IPS-NIHi7 (cell line): ENCODE measurements around the gene ZFYVE28.

Experiments
- DNase-seq: peaks from one replicate; pipeline ENCODE4 v3.0.0; 2012; ENCODE audit warnings: mixed read lengths; ENCODE audit errors: extremely low spot score

Gene ZFYVE28

DNA sequence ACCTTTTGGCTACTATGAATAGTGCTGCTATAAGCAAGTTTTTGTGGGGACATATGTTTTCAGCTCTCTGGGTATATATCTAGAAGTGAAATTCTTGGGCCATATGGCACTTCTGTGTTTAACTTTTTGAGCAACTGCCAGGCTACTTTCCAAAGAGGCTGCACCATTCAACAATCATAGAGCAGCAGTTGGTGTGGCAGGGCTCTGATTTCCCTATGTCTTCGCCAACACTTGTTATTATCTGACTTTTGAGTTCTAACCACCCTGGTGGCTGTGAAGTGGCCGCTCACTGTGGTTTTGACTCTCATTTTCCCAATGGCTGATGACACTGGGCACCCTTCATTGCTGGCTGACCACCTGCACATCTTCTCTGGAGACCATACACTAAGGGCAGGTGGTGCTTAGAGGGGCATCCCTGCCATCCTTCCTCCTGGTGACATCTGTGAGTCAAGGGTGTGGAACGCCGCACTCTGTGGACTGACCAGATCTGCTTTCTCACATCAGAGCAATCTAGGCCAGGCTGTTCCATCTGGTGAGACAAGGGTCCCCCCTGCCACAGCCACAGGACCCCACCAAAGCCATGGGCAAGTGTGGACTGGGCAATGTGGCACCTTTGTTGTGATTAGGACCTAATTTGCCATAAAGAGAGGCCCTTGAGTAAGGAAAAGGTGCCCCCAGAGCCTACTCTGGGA, 49.6 kb downstream of the ZFYVE28 start:
- no peak for DNase-seq

DNA sequence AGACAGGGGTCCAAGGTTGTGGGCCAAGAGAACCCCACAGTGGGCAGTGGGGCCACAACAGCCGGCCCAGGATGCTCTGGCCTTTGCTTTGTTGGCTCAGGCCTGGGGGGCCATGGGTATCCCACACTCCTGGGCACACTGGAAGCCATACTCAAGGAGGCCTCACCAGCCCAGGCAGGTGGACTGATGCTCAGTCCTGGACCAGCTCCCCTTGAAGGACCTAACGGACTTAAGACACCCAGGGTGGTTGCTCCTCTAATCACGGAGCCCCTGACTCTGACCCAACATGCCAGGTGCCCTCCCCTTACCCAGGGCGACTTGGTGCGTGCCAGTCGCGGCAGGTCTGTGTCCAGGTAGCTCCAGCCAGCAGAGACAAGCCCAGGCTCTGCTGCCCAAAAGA, 50.8 kb downstream of the ZFYVE28 start:
- no peak for DNase-seq

DNA sequence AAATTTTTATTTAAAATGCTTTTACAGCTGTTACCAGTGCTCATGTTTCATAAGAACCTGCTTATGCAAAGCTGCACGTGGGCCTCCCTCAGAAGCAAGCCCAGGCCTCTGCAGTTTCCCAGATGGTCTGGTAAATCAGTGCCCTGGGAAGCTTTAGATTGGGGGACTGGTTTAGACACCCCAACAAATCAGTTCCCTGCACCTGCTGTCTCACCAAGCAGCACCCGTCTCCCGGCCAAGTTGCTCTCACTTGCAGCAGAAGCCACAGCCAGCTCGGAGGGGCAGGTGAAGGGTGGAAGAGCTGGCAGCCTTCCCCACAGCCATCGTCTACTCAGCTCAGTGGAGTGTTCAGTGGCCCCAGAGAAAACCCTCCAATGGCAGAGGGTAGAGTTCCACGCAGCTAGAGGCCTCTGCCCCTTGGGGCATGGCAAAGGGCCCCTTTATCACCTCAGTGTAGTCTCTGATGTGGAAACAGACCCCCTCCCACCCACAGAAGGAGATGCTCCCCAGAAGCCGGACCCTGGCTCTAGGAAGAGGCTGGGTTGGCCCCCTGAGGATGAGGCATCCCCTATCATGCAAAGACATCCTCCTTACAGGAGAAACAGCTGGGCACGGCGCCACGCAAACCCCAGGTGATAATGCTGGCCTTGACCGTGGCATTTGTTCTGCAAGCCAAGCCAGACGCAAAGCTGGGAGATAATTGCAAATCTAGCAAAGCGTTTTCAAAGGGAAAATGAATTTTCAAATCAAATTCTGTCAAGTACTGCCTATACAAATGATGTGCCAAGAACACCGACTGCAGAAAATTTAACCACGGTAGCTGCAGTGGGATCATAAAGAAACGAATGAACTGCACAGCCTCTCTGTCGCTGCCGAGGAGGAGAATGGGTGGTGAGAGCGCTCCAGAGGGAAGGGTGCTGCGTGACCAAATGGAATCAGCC, 51.9 kb downstream of the ZFYVE28 start:
- DNase-seq: no peak

DNA sequence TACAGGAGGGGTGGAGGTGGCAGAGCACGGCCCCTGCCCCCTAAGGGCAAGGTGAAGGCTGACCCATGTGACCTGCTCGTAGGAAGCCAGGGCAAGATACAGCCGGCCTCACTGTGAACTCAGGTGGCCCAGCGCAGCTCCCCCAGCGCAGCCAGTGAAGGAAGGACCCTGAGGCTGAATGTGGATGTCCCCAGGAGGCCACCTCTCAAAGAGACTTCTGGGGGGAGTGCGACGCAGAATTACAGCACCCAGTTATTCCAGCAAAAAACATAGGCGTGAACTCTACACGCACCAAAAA, 52.6 kb downstream of the ZFYVE28 start:
- DNase-seq: no peak

DNA sequence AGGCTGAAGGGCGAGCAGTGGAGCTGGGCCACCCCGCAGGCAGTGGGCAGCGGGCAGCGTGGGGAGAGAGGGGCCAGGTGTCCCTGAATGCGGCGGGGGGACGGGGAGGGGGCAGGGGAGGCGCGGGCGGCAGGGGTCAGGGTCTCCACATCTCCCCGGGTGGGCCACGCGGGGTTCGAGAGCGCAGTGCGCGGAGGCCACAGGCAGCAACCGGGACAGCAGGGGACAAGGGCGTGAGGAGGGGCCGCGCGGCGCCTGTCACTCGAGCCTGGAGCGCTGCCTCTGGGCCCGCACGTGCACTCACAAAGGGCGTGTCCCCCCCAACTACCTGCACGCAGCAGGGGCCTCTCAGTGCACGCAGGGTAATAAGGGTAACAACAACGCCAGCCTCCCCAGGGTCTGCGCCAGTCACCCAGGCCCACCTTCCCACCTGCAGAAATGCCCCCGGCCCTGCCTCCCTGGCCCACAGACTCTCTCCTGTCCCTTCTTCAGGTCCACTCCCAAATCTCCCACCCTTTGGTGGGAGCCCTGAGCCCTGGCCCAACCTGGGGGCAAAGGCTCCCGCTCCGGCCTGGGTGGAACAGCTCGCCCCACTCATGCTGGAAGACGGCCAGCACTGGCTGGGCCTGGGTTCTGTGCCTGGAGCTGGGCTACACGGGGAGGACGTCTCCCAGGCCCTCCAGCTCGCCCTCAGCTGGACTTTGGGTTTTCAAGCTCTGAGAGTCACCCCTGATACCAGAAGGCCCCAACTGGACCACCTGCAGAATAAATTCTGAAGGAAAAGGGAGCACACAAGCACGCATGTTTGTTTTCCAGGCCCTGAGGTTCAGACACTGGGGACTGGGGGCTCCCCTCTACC, 53.2 kb downstream of the ZFYVE28 start:
- DNase-seq: no peak

DNA sequence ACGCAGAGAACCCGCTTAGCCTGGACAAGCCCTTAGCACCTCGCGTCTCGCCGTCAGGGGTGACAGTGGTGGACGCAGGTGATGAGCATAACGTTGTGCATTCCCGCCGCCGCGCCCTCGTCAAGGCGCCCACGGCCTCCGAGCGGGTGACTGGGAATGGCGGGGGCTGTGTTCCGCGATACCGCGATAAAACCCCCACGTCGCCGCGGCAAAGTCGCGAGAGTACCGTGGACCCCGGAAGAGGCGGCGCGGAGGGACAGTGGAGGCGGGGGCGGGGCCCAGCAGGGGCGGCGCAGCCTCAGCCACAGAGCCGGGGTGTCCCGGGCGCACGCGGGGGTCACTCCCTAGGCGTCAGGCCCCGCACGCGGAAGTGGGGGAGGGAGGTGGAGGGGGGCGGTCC, 53.8 kb downstream of the ZFYVE28 start:
- DNase-seq: no peak

DNA sequence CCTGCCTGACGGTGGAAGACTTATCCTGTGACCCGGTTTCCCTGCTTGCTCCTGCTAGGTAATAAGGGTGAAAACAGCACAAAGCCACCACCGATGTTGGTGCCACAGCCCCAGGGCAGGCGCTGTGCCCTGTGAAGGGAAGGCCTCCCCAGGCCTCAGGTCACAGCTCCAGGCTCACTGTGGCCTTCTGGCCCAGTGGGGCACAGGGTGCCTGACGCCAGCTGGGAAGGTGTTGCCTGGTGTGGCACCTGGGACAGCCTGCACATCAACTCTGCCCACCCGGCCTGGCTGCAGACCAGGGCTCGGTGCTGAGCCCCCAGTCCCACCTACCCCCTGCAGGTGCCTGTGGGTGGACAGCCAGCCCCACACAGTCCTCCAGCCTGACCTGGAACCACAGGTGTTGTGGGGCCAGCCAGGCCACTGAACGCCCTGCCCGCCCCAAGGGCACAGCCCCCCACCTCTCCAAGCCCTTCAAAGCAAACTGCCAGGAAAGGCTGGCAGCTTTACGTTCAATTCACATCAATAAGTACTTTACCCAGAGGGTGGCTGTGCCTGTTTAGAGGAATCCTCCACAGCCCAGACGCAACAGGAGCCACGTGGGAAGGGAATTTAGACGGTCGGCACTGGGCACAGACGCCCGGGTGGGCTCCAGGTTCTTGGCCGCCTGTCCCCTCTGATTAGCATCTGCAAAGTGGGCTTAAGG, 54.3 kb downstream of the ZFYVE28 start:
- no peak for DNase-seq

DNA sequence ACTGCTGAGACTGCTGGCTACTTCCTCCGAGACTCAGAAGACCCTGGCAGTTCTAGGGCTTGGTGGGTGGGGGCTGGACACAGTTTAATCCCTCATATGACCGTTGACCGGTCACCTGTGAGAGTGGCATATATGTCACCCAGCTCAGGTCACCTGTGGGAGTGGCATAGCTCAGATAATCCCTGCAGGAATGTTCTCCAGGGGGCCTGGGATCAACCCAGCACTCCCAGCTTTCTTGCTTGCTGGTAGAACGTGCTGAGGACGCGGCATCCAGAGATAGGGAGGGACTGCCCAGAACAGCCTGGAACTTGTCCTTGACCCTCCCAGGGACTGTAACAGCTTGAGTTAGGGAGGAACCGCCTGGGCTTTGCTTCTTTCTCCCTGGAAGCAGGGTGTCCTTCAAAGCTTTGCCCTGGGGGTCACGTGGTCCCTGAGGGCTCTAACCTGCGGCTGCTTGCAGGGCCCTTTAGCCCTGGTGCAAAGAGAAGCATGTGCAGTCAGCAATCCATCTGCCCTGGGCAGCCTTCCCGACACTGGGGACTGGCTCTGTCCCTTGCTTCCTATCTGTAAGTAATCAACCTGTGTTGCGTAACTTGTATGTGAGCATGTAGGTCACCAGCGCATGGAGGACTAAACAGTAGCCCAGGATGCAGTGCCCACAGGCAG, 55.3 kb downstream of the ZFYVE28 start:
- no peak for DNase-seq

DNA sequence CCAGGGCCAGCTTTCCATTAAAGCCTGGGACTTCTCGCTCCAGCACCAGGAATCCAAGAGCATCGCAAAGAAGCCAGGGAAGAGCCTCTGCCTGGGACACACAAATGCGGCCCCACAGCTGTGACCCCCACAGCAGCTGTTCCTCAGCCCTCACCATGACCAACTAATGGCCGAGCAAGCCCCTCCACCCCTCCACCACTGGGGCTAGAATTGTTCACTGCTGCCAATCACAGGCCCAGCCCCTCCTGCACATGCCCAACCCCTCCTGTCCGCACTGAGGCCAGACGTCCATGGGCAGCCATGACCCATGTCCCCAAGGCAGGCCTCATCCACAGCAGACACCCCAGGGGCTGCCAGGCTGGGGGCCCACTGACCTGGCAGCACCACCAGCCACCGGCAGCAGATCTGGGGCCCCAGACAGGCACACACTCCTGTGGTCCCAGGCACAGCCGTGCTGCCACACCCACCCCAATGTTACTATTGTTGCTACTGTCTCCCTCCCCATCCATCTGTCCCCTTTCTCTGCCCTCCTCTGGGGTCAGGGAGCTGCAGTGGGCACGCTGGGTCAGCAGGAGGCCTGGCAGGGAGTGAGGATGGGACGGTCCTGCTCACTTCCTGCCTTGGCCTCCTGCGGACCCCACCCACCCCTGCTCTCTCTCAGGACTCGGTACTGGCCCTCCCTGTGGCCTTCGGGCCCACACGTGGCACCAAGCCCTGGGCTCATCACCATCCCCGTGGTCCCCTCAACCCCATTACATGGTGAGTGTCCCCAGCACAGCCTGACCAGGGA, 56.0 kb downstream of the ZFYVE28 start:
- no peak for DNase-seq

DNA sequence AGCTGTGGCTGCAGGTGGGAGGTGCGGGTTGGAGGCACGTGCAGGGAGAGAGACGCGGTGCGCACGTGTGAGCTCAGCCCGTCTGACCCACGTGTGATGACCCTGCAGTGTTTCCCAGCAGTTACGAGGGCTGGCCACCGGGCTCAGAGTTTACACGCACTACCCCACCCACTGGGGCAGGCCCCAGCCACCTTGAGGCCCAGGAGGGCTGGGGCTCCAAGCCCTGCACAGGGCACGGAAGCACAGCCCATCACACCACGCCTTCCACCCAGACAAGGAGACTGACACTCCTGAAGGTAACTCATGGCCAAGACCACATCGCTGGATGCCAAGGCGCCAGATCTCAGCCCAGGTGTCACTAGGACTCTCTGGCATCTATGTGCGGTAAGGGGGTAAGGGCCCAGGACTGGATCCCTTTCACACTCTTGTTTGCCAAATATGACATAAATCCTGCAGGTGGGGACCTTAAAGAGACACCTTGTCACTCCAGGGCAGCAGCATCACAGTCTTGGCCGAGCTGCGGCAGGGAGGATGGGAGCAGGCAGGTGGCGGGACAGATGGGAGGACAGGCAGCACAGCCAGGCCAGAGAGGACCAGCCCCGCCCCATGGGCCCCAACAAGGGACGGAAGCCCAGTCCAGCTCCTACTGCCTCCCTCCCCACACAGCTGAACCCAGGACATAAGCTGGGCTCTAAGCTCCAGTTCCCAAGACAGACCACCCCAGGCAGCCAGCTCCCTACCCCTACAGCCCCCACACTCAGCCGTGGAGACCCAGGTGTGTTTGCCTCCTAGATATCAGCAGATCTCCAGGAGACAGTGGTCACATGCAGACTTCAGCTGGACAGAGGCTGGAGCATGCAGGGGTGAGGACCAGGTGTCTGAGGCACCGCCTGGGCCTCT, 56.8 kb downstream of the ZFYVE28 start:
- no peak for DNase-seq

DNA sequence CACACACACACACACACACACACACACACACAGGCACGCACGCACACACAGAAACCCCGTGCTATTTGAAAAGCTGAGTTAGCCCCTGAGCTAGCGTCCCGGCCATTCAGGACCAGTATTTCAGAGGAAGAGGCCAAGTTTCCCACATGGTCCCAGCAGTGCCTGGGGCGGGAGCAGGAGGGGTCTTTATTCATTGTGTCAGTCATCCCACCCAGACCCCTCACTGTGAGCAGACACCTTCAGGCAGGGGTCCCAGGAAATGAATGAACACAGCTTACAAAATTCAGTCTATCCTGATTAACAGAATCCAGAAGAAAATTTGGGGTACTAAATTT, 58.1 kb downstream of the ZFYVE28 start:
- DNase-seq: no peak

DNA sequence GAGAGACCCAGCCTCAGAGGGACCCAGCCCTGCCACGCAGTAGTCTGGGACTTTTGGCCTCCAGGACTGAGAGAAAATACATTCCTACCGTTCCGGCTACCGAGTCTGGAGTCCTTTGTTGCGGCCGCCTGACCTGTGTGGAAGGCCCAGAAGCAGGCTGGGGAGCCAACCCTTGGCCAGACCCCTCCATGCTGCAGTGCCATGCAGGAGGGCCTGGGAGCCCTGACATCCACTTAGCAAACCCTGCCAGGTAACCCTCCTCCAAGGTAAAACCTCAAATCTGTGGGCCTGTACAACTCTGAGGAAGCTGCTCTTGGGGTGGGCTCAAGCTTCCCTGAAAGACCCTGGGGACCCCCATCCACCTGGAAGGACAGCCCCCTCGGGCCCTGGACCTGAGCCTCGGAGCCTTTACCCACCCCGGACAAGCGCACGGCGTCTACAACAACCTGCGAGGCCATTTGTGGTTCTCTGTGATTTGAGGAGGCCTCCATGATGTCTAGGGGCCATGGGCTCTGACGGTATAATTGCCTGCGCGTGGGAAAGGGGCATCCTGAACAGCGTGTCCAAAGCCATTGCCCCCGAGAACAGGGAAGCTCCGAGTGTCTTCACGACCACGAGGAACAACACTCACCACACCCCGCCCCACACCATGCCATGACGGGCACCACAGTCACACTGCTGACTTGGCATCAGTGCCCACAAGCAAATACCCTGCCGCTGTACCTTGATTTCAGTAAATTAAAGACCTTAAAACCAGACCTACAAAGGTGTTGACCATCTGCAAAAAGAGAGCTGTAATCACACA, 58.7 kb downstream of the ZFYVE28 start:
- no peak for DNase-seq

DNA sequence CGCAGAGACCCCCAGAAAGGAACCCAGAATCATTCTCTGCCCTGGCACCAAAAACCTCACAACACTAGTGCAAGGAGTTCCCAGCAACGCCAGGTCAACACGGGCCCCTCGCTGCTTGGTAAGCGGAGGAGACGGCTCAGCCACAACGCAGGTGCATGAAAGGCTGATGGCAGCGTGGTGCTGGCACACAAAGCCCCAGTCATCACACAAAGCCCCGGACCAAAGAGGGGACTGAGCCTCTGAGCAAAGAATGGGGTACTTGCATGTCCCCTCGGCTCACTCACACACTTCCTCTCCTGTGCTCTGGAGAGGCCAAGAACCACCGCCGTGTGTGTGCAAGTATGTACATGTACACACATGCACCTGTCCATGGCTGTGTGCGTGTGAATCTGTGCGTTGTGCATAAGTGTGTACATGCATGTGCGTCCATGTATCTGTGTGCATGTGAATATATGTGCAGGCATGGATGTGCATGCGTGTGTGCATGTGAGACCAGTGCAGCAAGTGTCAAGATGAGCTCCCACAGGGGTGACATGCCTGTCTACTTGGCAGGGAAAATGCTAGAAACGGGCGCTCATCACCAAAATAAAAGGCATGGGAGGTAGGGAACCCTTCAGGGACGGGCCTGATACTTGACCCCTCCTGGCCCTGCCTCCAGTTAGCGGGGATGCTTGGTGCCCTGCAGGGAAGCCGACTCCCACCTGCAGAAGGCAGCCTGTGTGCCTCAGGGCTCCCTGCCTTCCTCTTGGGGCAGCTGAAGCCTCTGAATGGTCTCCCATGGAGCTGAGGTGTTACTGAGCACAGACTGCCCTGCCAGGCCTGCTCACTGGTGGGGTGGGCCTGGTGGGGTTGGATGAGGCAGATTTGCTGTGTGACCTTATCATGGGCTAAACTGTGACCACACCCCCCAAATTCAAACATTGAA, 60.4 kb downstream of the ZFYVE28 start:
- DNase-seq: peak; percentile 41

DNA sequence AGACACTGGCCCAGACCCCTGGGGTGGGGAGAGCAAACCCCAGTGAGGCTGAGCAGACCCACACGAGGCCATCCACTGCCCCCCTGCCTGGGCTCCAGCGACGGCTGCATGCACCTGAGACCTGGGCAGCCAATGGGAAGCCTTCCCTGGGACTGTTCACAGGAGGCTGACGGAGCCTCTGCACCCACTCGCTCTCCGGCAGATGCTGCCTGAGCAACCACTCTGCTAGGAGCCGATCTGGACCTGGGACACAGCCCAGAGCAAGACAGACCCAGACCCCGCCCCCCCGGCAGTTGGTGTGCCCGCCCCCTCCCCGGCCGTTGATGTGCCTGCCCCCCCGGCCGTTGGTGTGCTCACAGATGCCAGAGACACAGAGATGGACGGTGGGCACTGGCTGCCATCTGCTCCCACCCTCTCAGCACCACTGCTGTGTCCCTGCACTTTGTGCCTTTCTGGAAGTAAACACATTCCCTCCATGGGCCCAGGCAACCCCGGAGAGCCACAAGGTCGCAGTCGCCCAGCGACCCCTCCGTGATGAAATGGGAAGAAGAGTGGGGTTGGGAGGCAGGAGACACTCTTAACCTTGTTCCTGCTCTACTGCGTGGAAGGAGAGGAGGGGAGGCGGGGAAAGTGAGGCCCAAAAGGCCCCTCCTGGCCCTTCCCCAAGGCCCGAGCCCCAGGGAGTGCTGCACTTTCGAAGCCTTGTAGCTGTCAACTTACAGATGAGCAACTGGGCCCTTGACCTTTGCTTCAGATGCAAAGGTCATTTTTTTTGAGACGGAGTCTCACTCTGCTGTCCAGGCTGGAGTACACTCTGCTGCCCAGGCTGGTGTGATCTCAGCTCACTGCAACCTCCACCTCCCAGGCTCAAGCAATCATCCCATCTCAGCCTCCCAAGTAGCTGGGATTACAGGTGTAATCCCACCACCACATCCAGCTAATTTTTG, 62.0 kb downstream of the ZFYVE28 start:
- no peak for DNase-seq

DNA sequence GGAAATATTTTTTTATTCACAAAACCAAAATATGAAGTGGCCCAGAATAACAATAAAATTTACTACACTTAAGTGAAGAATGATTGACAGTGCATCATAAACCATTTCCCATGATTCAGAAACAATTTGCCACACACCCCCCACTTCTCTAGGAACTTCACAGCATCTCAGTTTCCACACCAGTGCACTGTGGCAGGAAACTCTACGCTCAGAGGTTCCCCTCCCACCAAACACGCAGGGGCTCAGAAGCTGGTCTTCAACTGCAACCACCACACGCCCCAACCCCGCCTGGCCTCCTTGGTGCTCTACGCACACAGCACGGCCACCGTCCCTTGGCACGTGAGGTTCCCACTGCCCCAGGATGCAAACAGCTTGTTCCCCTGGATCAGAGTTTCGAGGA, 63.7 kb downstream of the ZFYVE28 start:
- DNase-seq: no peak

DNA sequence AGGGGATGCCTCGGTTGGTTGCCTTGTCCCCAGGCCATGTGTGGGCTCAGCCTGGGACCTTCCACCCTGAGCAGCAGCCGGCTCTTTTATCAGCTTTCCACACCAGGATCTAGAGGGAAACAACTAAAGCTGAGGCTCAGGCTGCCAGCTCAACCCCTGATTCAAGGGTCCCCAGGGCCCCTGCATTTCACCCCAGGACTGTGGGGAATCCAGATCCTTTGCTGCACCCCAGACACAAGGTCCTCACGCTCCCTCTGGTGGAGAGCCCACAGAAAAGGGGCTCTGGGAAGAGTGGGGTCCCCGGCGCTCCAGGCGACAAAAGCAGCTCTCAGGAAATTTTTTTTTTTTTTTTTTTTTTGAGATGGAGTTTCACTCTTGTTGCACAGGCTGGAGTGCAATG, 64.3 kb downstream of the ZFYVE28 start:
- DNase-seq: peak; percentile 64
